ENCODE results near the gene PTPRT.

The PTPRT gene

DNA sequence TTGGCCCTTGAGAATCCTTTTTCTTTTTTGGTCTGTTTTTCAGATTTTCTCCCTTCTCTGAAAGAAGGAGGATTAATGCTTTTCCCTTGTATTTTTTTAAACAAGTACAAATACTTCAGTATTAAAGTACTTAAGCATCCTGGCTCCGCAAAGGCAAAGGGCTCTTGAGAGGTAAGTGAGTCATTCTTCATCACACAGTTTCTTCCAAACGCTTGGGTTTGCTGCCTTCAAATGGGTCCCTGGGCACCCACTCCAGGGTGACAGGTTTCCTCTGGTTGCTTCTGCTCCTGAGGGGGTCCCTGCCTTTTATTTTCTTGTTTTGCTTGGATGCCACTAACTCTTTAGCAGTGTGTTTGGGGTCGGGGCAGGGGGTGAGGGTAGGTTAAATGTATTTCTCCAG is 437.1 kb downstream of the PTPRT start:
- TF ChIP-seq TEAD4 (IDR thresholded peaks at IDR 0.05) (no peak), USF1 (IDR thresholded peaks at IDR 0.05) (no peak), EP300 (IDR thresholded peaks at IDR 0.05; ENCODE audit: borderline replicate concordance) (no peak), NFIC (IDR thresholded peaks at IDR 0.05) (no peak), CREB1 (IDR thresholded peaks at IDR 0.05; ENCODE audit: low read depth) (no peak), TAF1 (IDR thresholded peaks at IDR 0.05; ENCODE audit: low read depth) (no peak), FOXM1 (IDR thresholded peaks at IDR 0.05; ENCODE audit: borderline replicate concordance, low read depth) (no peak), TCF12 (IDR thresholded peaks at IDR 0.05; ENCODE audit: low read depth) (no peak), RAD21 (IDR thresholded peaks at IDR 0.05; ENCODE audit: low read depth) (no peak), CEBPB (IDR thresholded peaks at IDR 0.05) (no peak), ZBTB7A (IDR thresholded peaks at IDR 0.05; ENCODE audit: low read depth) (no peak), EGR1 (IDR thresholded peaks at IDR 0.05) (no peak), YY1 (IDR thresholded peaks at IDR 0.05; ENCODE audit: low read depth) (no peak), MAX (IDR thresholded peaks at IDR 0.05) (no peak)
- TF ChIP-seq, protein P1, sequence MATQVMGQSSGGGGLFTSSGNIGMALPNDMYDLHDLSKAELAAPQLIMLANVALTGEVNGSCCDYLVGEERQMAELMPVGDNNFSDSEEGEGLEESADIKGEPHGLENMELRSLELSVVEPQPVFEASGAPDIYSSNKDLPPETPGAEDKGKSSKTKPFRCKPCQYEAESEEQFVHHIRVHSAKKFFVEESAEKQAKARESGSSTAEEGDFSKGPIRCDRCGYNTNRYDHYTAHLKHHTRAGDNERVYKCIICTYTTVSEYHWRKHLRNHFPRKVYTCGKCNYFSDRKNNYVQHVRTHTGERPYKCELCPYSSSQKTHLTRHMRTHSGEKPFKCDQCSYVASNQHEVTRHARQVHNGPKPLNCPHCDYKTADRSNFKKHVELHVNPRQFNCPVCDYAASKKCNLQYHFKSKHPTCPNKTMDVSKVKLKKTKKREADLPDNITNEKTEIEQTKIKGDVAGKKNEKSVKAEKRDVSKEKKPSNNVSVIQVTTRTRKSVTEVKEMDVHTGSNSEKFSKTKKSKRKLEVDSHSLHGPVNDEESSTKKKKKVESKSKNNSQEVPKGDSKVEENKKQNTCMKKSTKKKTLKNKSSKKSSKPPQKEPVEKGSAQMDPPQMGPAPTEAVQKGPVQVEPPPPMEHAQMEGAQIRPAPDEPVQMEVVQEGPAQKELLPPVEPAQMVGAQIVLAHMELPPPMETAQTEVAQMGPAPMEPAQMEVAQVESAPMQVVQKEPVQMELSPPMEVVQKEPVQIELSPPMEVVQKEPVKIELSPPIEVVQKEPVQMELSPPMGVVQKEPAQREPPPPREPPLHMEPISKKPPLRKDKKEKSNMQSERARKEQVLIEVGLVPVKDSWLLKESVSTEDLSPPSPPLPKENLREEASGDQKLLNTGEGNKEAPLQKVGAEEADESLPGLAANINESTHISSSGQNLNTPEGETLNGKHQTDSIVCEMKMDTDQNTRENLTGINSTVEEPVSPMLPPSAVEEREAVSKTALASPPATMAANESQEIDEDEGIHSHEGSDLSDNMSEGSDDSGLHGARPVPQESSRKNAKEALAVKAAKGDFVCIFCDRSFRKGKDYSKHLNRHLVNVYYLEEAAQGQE (IDR thresholded peaks at IDR 0.05; ENCODE audit: low read depth), result no peak

GRCh38 chr20:42749556-42749955 is 440.1 kb downstream of the PTPRT start:
- no peak for TF ChIP-seq CEBPB (IDR thresholded peaks at IDR 0.05)
- TF ChIP-seq YY1 (IDR thresholded peaks at IDR 0.05; ENCODE audit: low read depth), result no peak
- TF ChIP-seq TAF1 (IDR thresholded peaks at IDR 0.05; ENCODE audit: low read depth), result no peak
- no peak for TF ChIP-seq TCF12 (IDR thresholded peaks at IDR 0.05; ENCODE audit: low read depth)
- TF ChIP-seq MAX (IDR thresholded peaks at IDR 0.05), result no peak
- TF ChIP-seq EGR1 (IDR thresholded peaks at IDR 0.05), result no peak
- TF ChIP-seq USF1 (IDR thresholded peaks at IDR 0.05), result no peak
- TF ChIP-seq CREB1 (IDR thresholded peaks at IDR 0.05; ENCODE audit: low read depth), result no peak
- TF ChIP-seq NFIC (IDR thresholded peaks at IDR 0.05), result no peak
- TF ChIP-seq RAD21 (IDR thresholded peaks at IDR 0.05; ENCODE audit: low read depth), result no peak
- no peak for TF ChIP-seq TEAD4 (IDR thresholded peaks at IDR 0.05)
- TF ChIP-seq ZBTB7A (IDR thresholded peaks at IDR 0.05; ENCODE audit: low read depth), result no peak
- TF ChIP-seq, protein P1 (IDR thresholded peaks at IDR 0.05; ENCODE audit: low read depth), result no peak
- TF ChIP-seq FOXM1 (IDR thresholded peaks at IDR 0.05; ENCODE audit: borderline replicate concordance, low read depth), result no peak
- TF ChIP-seq EP300 (IDR thresholded peaks at IDR 0.05; ENCODE audit: borderline replicate concordance), result no peak

DNA sequence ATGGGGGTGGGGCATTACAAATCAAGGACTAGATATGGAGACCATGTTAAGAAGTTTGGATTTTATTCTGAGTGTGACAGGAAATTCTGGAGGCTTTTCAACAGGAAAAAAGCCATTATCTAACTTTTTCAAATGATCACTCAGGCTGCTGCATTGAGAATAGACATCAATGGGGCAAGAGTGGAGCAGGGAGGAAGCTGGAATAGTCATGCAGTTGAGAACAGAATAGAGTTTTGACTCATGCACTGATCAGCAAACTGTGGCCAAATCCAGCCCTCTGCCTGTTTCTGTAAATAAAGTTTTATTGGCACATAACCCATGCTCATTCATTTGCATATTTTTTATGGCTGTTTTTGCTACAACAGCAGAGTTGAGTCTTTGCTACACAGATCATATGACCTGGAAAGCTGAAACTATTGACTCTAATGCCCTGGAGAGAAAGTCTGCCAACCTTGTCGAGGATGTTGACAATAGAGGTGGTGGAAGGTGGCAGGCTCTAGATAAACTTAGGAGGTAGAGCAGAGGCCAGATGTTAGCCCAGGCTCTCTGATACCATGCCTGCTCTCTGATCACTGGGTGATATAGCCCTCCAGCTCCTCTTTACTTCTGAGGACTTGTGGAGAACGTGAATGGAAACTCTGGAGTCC is 441.8 kb downstream of the PTPRT start:
- TF ChIP-seq USF1 (IDR thresholded peaks at IDR 0.05) (no peak), EP300 (IDR thresholded peaks at IDR 0.05; ENCODE audit: borderline replicate concordance) (no peak), CEBPB (IDR thresholded peaks at IDR 0.05) (no peak), ZBTB7A (IDR thresholded peaks at IDR 0.05; ENCODE audit: low read depth) (no peak), MAX (IDR thresholded peaks at IDR 0.05) (no peak), TCF12 (IDR thresholded peaks at IDR 0.05; ENCODE audit: low read depth) (no peak), FOXM1 (IDR thresholded peaks at IDR 0.05; ENCODE audit: borderline replicate concordance, low read depth) (no peak), TAF1 (IDR thresholded peaks at IDR 0.05; ENCODE audit: low read depth) (no peak), YY1 (IDR thresholded peaks at IDR 0.05; ENCODE audit: low read depth) (no peak), EGR1 (IDR thresholded peaks at IDR 0.05) (no peak), RAD21 (IDR thresholded peaks at IDR 0.05; ENCODE audit: low read depth) (no peak), TEAD4 (IDR thresholded peaks at IDR 0.05) (no peak), CREB1 (IDR thresholded peaks at IDR 0.05; ENCODE audit: low read depth) (no peak), NFIC (IDR thresholded peaks at IDR 0.05) (no peak)
- TF ChIP-seq, protein P1 (IDR thresholded peaks at IDR 0.05; ENCODE audit: low read depth), result no peak

Measured in Ishikawa (cell line).